H1 (cell line): ENCODE data around the gene C2orf92. TPM values are rescaled to one million over a fixed set of nuclear protein-coding genes. Genes with fewer than 3 reads are reported as not detected.
"Not testable (repeated sequence)": the region's sequence is repeated elsewhere in the genome, so short reads cannot be mapped to it uniquely, and the experiment has no call there.

ENCODE experiments used
- CTCF ChIA-PET: fragments of 300-600 bp; sonication (Branson Sonifier 250); formaldehyde crosslinking; loops from one replicate; lab custom pipeline; 2021; ENCODE audit not compliant: partially characterized antibody; lab: Charles Lee
- POLR2A ChIA-PET: fragments of 300-600 bp; sonication (Branson Sonifier 250); formaldehyde crosslinking; loops from one replicate; lab custom pipeline; 2021; ENCODE audit warnings: inconsistent platforms; ENCODE audit not compliant: partially characterized antibody; lab: Charles Lee
- DNase-seq, 2 experiments: peaks; one replicate each; pipeline versions ENCODE4 v3.0.0 to v3.0.0-alpha.2; 2010 to 2022; ENCODE audit warnings: low spot score in 2 of 2, low read depth in 1 of 2, mixed read lengths in 1 of 2
- FAIRE-seq: peaks from 2 replicates; lab custom pipeline; 2011; peaks lifted over from hg19 to GRCh38; lab: Jason Lieb, UNC
- H2AFZ ChIP-seq: 2 replicates; pipeline ENCODE4 v1.8.1; 2012; ENCODE audit warnings: low read length, inconsistent platforms
- H2AK5ac ChIP-seq: 2 replicates; pipeline ENCODE4 v1.6.1; 2013; ENCODE audit warnings: low read depth, low read length
- H2BK120ac ChIP-seq: replicated peaks from 2 replicates; pipeline ENCODE3; 2013; ENCODE audit warnings: low read depth, low read length, inconsistent platforms
- H2BK12ac ChIP-seq: 2 replicates; pipeline ENCODE4 v1.6.1; 2013; ENCODE audit warnings: low read depth, low read length
- H2BK15ac ChIP-seq: 2 replicates; pipeline ENCODE4 v1.6.1; 2013; ENCODE audit warnings: low read length
- H2BK20ac ChIP-seq: 2 replicates; pipeline ENCODE4 v1.6.1; 2013; ENCODE audit warnings: low read length
- H2BK5ac ChIP-seq: 2 replicates; pipeline ENCODE4 v1.6.1; 2013; ENCODE audit warnings: low read depth, low read length
- H3K14ac ChIP-seq: 2 replicates; pipeline ENCODE4 v1.6.1; 2013; ENCODE audit warnings: inconsistent platforms; ENCODE audit not compliant: insufficient read length
- H3K18ac ChIP-seq: 2 replicates; pipeline ENCODE4 v1.6.1; 2013; ENCODE audit warnings: low read length; ENCODE audit errors: extremely low read depth
- H3K23ac ChIP-seq: 2 replicates; pipeline ENCODE4 v1.6.1; 2013; ENCODE audit warnings: inconsistent platforms; ENCODE audit not compliant: insufficient read length
- H3K23me2 ChIP-seq: 2 replicates; pipeline ENCODE4 v1.6.1; 2013; ENCODE audit warnings: low read depth, low read length
- H3K27ac ChIP-seq: 2 replicates; pipeline ENCODE4 v1.6.1; 2011; ENCODE audit warnings: low read depth, low read length, inconsistent platforms
- H3K27me3 ChIP-seq, 4 experiments: replicated peaks in 1 of 4; 1 replicate in 1 of 4; 2 replicates in 3 of 4; pipeline versions ENCODE4 v1.6.1 to v1.8.1; 2011 to 2013; ENCODE audit warnings: low read length in 3 of 4, mild to moderate bottlenecking in 3 of 4, inconsistent platforms in 2 of 4, mixed read lengths in 2 of 4, moderate library complexity in 1 of 4; ENCODE audit not compliant: control insufficient read depth in 3 of 4, insufficient read depth in 3 of 4; ENCODE audit errors: extremely low read depth in 1 of 4
- H3K36me3 ChIP-seq, 4 experiments: 2 replicates each; pipeline versions ENCODE4 v1.6.1 to v1.8.1; 2011 to 2013; ENCODE audit warnings: mild to moderate bottlenecking in 4 of 4, low read length in 3 of 4, moderate library complexity in 2 of 4, control low read depth in 1 of 4, inconsistent platforms in 1 of 4; ENCODE audit not compliant: insufficient read depth in 4 of 4, control insufficient read depth in 2 of 4
- H3K4ac ChIP-seq: replicated peaks from 2 replicates; pipeline ENCODE3; 2013; ENCODE audit warnings: low read length, low read depth, mixed read lengths, inconsistent platforms; ENCODE audit not compliant: insufficient read length
- H3K4me1 ChIP-seq, 4 experiments: replicated peaks in 1 of 4; 1 replicate in 1 of 4; 2 replicates in 3 of 4; pipeline versions ENCODE4 v1.6.1 to v1.8.1; 2011 to 2013; ENCODE audit warnings: low read length in 3 of 4, inconsistent platforms in 2 of 4, mixed read lengths in 1 of 4; ENCODE audit not compliant: insufficient read depth in 4 of 4, control insufficient read depth in 3 of 4
- H3K4me2 ChIP-seq, 2 experiments: 2 replicates each; pipeline versions ENCODE4 v1.6.1 to v1.8.1; 2011 to 2013; ENCODE audit warnings: low read depth in 2 of 2, low read length in 2 of 2, control low read depth in 1 of 2, inconsistent platforms in 1 of 2, mild to moderate bottlenecking in 1 of 2; ENCODE audit not compliant: insufficient read depth in 1 of 2
- H3K4me3 ChIP-seq, 4 experiments: fragments of 200-600, 300-600 bp in 1 of 4; sonication (generic), shearing (Covaris generic), sonication (Bioruptor Twin) in 1 of 4; 2 replicates each; pipeline versions ENCODE4 v1.5.1 to v1.8.1; 2011 to 2016; ENCODE audit warnings: low read length in 4 of 4, low read depth in 3 of 4, control low read depth in 2 of 4, inconsistent platforms in 2 of 4, mild to moderate bottlenecking in 2 of 4, mixed read lengths in 1 of 4, moderate library complexity in 1 of 4; ENCODE audit not compliant: insufficient read depth in 2 of 4; ENCODE audit errors: extremely low read depth in 1 of 4
- H3K56ac ChIP-seq: replicated peaks from 2 replicates; pipeline ENCODE3; 2013; ENCODE audit warnings: low read depth, mild to moderate bottlenecking, mixed read lengths, low read length, inconsistent platforms; ENCODE audit not compliant: insufficient read length
- H3K79me1 ChIP-seq: 2 replicates; pipeline ENCODE4 v1.6.1; 2013; ENCODE audit warnings: low read depth, low read length, control low read depth
- H3K79me2 ChIP-seq, 2 experiments: 2 replicates each; pipeline versions ENCODE4 v1.6.1 to v1.8.1; 2012 to 2013; ENCODE audit warnings: low read length in 2 of 2, mild to moderate bottlenecking in 2 of 2, inconsistent platforms in 1 of 2; ENCODE audit not compliant: insufficient read depth in 2 of 2, control insufficient read depth in 1 of 2
- H3K9ac ChIP-seq, 4 experiments: replicated peaks in 1 of 4; 1 replicate in 1 of 4; 2 replicates in 3 of 4; pipeline versions ENCODE4 v1.6.1 to v1.8.1; 2011 to 2013; ENCODE audit warnings: low read depth in 3 of 4, low read length in 3 of 4, control low read depth in 2 of 4, mild to moderate bottlenecking in 2 of 4, moderate library complexity in 2 of 4, inconsistent platforms in 1 of 4; ENCODE audit errors: extremely low read depth in 1 of 4
- H3K9me3 ChIP-seq, 2 experiments: 2 replicates each; pipeline versions ENCODE4 v1.6.1 to v1.8.1; 2012 to 2013; ENCODE audit warnings: mild to moderate bottlenecking in 2 of 2, moderate library complexity in 2 of 2, control low read depth in 1 of 2, inconsistent platforms in 1 of 2, low read depth in 1 of 2, low read length in 1 of 2, mixed read lengths in 1 of 2; ENCODE audit not compliant: insufficient read depth in 2 of 2
- H4K20me1 ChIP-seq, 2 experiments: replicated peaks in 1 of 2; 2 replicates each; pipeline versions ENCODE3 to v1.8.1; 2011 to 2013; ENCODE audit warnings: inconsistent platforms in 2 of 2, low read length in 2 of 2, mild to moderate bottlenecking in 1 of 2; ENCODE audit not compliant: insufficient read depth in 2 of 2, control insufficient read depth in 1 of 2
- H4K5ac ChIP-seq: 2 replicates; pipeline ENCODE4 v1.6.1; 2013; ENCODE audit warnings: low read length, low read depth, mixed read lengths, inconsistent platforms; ENCODE audit not compliant: insufficient read length
- H4K8ac ChIP-seq: 2 replicates; pipeline ENCODE4 v1.8.0; 2013; ENCODE audit warnings: mild to moderate bottlenecking, moderate library complexity, low read length, inconsistent platforms; ENCODE audit not compliant: insufficient read depth; ENCODE audit errors: extremely low read depth
- H4K91ac ChIP-seq: replicated peaks from 2 replicates; pipeline ENCODE3; 2013; ENCODE audit warnings: low read length, mixed read lengths, inconsistent platforms; ENCODE audit not compliant: insufficient read length
- KDM5A ChIP-seq: fragments of 200-600 bp; IDR thresholded peaks from 2 replicates; pipeline ENCODE4 v1.7.1; 2012; ENCODE audit warnings: mild to moderate bottlenecking, low read length, inconsistent platforms, mixed read lengths
- SAP30 ChIP-seq: fragments of 300-600 bp; sonication (generic); IDR thresholded peaks from 2 replicates; pipeline ENCODE4 v1.7.1; 2012; ENCODE audit warnings: low read length, moderate library complexity, mild to moderate bottlenecking, inconsistent platforms; ENCODE audit not compliant: insufficient read depth, insufficient replicate concordance
- SP1 ChIP-seq: IDR thresholded peaks from 2 replicates; pipeline ENCODE4 v1.6.1; 2011; ENCODE audit warnings: low read depth, low read length
- SUZ12 ChIP-seq: fragments of 200-600 bp; sonication (generic); IDR thresholded peaks from 2 replicates; pipeline ENCODE4 v1.6.1; 2012; ENCODE audit warnings: mild to moderate bottlenecking, inconsistent platforms, low read length, moderate library complexity, mixed read lengths
- TBP ChIP-seq: IDR thresholded peaks from 2 replicates; pipeline ENCODE4 v1.6.1; 2011; ENCODE audit warnings: low read depth, low read length, improper control_type of control experiment
- WGBS, 2 experiments: shearing (Covaris generic) in 1 of 2; methylation state at CpG; one replicate each; pipeline versions ENCODE4 v1.1.6 to v1.1.7; 2013 to 2015; ENCODE audit warnings: low lambda C conversion rate in 2 of 2, mixed read lengths in 2 of 2, inconsistent platforms in 1 of 2, low coverage in 1 of 2, missing lambda C conversion rate in 1 of 2; ENCODE audit not compliant: insufficient replicate concordance in 2 of 2, insufficient coverage in 1 of 2, insufficient read length in 1 of 2; ENCODE audit errors: extremely low coverage in 1 of 2, missing lambda C conversion rate in 1 of 2; 5-methylcytosine and 5-hydroxymethylcytosine counted together
- polyA plus RNA-seq, 7 experiments: library from polyadenylated mRNA; depleted of rRNA in 3 of 7; stranded (reverse) in 5 of 7; unstranded in 2 of 7; fragments of >200 nt in 5 of 7; fragments of 200-250 nt in 2 of 7; gene quantifications; 1 replicate in 5 of 7; 2 replicates in 1 of 7; 4 replicates in 1 of 7; pipeline versions ENCODE4 v1.2.1 to v1.2.3, GENCODE V29; 2011 to 2013; ENCODE audit warnings: missing spikeins in 2 of 7, mixed read lengths in 2 of 7
- total RNA-seq: library from RNA; stranded (reverse); fragmentation: NEBNext Ultra II Directional; extraction: Animal tissue kit (Norgen Biotek cat#: 25700); gene quantifications from 2 replicates; pipeline ENCODE4 v1.2.1, GENCODE V29; 2021

The C2orf92 gene
- total and polyA plus RNA-seq, 2 of the 8 experiments (the other 6 are each of a cell fraction or from before 2014, with no cell fraction given) = 2.3 to 3.7 TPM

- TF ChIP-seq SAP30 = no peak
- TF ChIP-seq SUZ12 = no peak
- TF ChIP-seq KDM5A = no peak
- TF ChIP-seq SP1 = no peak
- no peak for TF ChIP-seq TBP
- TF ChIP-seq, all 59 proteins: peak for 0
Observed at GRCh38 chr2:97711394-97711711, 41.8 kb downstream of the C2orf92 start (continued).

- not testable (repeated sequence) for H3K79me1 ChIP-seq, H3K4me1 ChIP-seq, H4K91ac ChIP-seq, H3K27me3 ChIP-seq, H2AFZ ChIP-seq, H3K23ac ChIP-seq, H2BK12ac ChIP-seq, H2BK5ac ChIP-seq, H4K5ac ChIP-seq, H3K79me2 ChIP-seq, H3K18ac ChIP-seq, H3K56ac ChIP-seq, H2BK120ac ChIP-seq, H3K4me3 ChIP-seq, H2BK20ac ChIP-seq, H2AK5ac ChIP-seq, H3K36me3 ChIP-seq, H3K9me3 ChIP-seq, H3K27ac ChIP-seq, DNase-seq, H3K14ac ChIP-seq, H3K4me2 ChIP-seq, H3K23me2 ChIP-seq, H2BK15ac ChIP-seq, H3K9ac ChIP-seq, H4K8ac ChIP-seq, H4K20me1 ChIP-seq, H3K4ac ChIP-seq, FAIRE-seq
- 92% methylated on average over 9 of the region's 9 CpGs; no CpG with 5 or more reads in 1 of the 2 experiments for WGBS, 2 experiments
- ChIA-PET CTCF (interaction anchor here (0.6 to 13.6 kb wide), 8 partner anchors 13 to 431 kb away, joined by 3 to 202 read pairs (median 6); no protein-coding TSS in a partner anchor), POLR2A (interaction anchor here (0.8 kb wide), 1 partner anchor 21 kb away, joined by 3 read pairs; no protein-coding TSS in a partner anchor)
Observed at GRCh38 chr2:97712175-97712574, 42.7 kb downstream of the C2orf92 start.
